Activated CD4-positive, alpha-beta T cell treated with anti-CD3 and anti-CD28 coated beads, Interleukin-2, amount 10 ng/mL, durations not matched to agents 7 days and 5 days (primary cell): ENCODE results near the gene ANKRD37. TPM values are rescaled to one million over a fixed set of nuclear protein-coding genes. Genes with fewer than 3 reads are reported as not detected.

Experiments used
- CTCF ChIA-PET: fragments of 350-600 bp; sonication (Branson Sonifier 250); formaldehyde crosslinking; loops from one replicate; lab custom pipeline; 2021; ENCODE audit warnings: antibody characterized with exemption; lab: Charles Lee
- POLR2A ChIA-PET: fragments of 350-600 bp; sonication (Branson Sonifier 250); formaldehyde crosslinking; loops from one replicate; lab custom pipeline; 2021; ENCODE audit warnings: antibody characterized with exemption; lab: Charles Lee
- DNase-seq: peaks from one replicate; pipeline ENCODE4 v3.0.0-alpha.2; 2020
- H3K27ac Mint-ChIP-seq: one replicate; pipeline ENCODE4 v1.8.0; 2021; ENCODE audit warnings: mild to moderate bottlenecking, moderate library complexity, mixed read lengths
- H3K27me3 Mint-ChIP-seq: one replicate; pipeline ENCODE4 v1.8.0; 2021; ENCODE audit warnings: mixed read lengths
- H3K36me3 Mint-ChIP-seq: one replicate; pipeline ENCODE4 v1.8.0; 2021; ENCODE audit warnings: low read depth, mixed read lengths
- H3K4me1 Mint-ChIP-seq: one replicate; pipeline ENCODE4 v1.8.0; 2021; ENCODE audit warnings: mixed read lengths
- H3K4me3 Mint-ChIP-seq: one replicate; pipeline ENCODE4 v1.8.0; 2021; ENCODE audit warnings: mild to moderate bottlenecking, moderate library complexity, mixed read lengths
- H3K9me3 Mint-ChIP-seq: one replicate; pipeline ENCODE4 v1.8.0; 2021; ENCODE audit warnings: mixed read lengths
- total RNA-seq, 2 experiments: library from RNA; stranded (reverse); gene quantifications; one replicate each; pipeline ENCODE4 v1.2.3, GENCODE V29; 2021

The ANKRD37 gene
- total RNA-seq, 2 experiments from 2014 or later: 12.0 to 12.8 TPM

- no peaks in the 10 kb centered on the region for H3K4me1 Mint-ChIP-seq
- no peak for DNase-seq
- H3K36me3 Mint-ChIP-seq: peaks cover 7% of the 10 kb centered on the region
- ChIA-PET POLR2A (no interaction called here), CTCF (interaction anchor here (0.6 kb wide), 1 partner anchor 49 kb away, joined by 3 read pairs; no protein-coding TSS in a partner anchor)
- H3K27ac Mint-ChIP-seq: peak overlapping the region; percentile 19
- no peaks in the 10 kb centered on the region for H3K27me3 Mint-ChIP-seq
- H3K4me3 Mint-ChIP-seq: no peak overlapping the region
- no peaks in the 10 kb centered on the region for H3K9me3 Mint-ChIP-seq
Measured at GRCh38 chr4:185363251-185363650, 33.4 kb upstream of the ANKRD37 start.

- Mint-ChIP-seq H3K36me3 (peaks cover 2% of the 10 kb centered on the region), H3K27ac (no peak overlapping the region), H3K27me3 (no peaks in the 10 kb centered on the region), H3K9me3 (no peaks in the 10 kb centered on the region), H3K4me3 (no peak overlapping the region), H3K4me1 (no peaks in the 10 kb centered on the region)
- CTCF ChIA-PET: no interaction called here
- no peak for DNase-seq
- POLR2A ChIA-PET: no interaction called here
Measured at GRCh38 chr4:185364886-185365285, 31.8 kb upstream of the ANKRD37 start.

- no peaks in the 10 kb centered on the region for H3K36me3 Mint-ChIP-seq
- no peak overlapping the region for H3K4me3 Mint-ChIP-seq
- POLR2A ChIA-PET: no interaction called here
- no peaks in the 10 kb centered on the region for H3K9me3 Mint-ChIP-seq
- H3K4me1 Mint-ChIP-seq: no peaks in the 10 kb centered on the region
- CTCF ChIA-PET: interaction anchor here (0.6 kb wide), 1 partner anchor 29 kb away, joined by 3 read pairs; no protein-coding TSS in a partner anchor
- H3K27ac Mint-ChIP-seq: no peak overlapping the region
- no peak for DNase-seq
- no peaks in the 10 kb centered on the region for H3K27me3 Mint-ChIP-seq
Measured at GRCh38 chr4:185369731-185370130, 26.9 kb upstream of the ANKRD37 start.

GRCh38 chr4:185370268-185370949 lies 26.2 kb upstream of the ANKRD37 start:
- Mint-ChIP-seq H3K4me1 (no peaks in the 10 kb centered on the region), H3K4me3 (no peak overlapping the region)
- CTCF ChIA-PET: interaction anchor here (0.6 kb wide), 2 partner anchors 29 to 284 kb away, joined by 3 read pairs; no protein-coding TSS in a partner anchor

DNA sequence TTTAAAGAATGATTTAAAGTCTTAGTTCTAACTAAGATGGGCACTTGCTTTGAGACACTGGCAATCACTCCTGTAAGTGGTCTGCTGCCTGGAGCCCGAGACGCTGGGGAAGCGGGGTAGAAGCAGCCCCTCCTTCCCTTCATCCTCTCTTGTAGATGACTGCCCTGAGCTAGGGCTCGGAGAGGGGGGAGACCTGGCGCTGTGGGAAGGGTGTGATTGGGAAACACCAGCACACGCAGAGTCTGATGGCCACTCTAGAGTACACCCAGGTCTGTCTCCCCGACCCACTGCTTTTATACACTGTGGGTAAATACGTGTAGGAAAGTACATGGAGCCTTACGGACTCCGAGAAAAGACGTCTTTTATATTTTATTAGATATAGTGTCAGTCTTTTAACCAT lies 24.9 kb upstream of the ANKRD37 start:
- H3K9me3 Mint-ChIP-seq: no peaks in the 10 kb centered on the region
- H3K27ac Mint-ChIP-seq: no peak overlapping the region

More at GRCh38 chr4:185370268-185370949, 26.2 kb upstream of the ANKRD37 start:
- Mint-ChIP-seq H3K9me3 (no peaks in the 10 kb centered on the region), H3K27me3 (no peaks in the 10 kb centered on the region), H3K36me3 (no peaks in the 10 kb centered on the region), H3K27ac (no peak overlapping the region)
- POLR2A ChIA-PET: no interaction called here
- DNase-seq: no peak

GRCh38 chr4:185374027-185374426 lies 22.6 kb upstream of the ANKRD37 start:
- Mint-ChIP-seq H3K4me1 (no peaks in the 10 kb centered on the region), H3K9me3 (no peaks in the 10 kb centered on the region), H3K27ac (no peak overlapping the region), H3K36me3 (no peaks in the 10 kb centered on the region), H3K27me3 (no peaks in the 10 kb centered on the region), H3K4me3 (no peak overlapping the region)
- DNase-seq: no peak
- POLR2A ChIA-PET: no interaction called here
- CTCF ChIA-PET: interaction anchor here (0.9 kb wide), 1 partner anchor 12 kb away, joined by 3 read pairs; no protein-coding TSS in a partner anchor

More for the DNA sequence above, 24.9 kb upstream of the ANKRD37 start:
- H3K27me3 Mint-ChIP-seq: no peaks in the 10 kb centered on the region
- H3K4me3 Mint-ChIP-seq: no peak overlapping the region
- POLR2A ChIA-PET: no interaction called here
- no peak for DNase-seq
- H3K4me1 Mint-ChIP-seq: no peaks in the 10 kb centered on the region
- CTCF ChIA-PET: no interaction called here
- H3K36me3 Mint-ChIP-seq: no peaks in the 10 kb centered on the region

DNA sequence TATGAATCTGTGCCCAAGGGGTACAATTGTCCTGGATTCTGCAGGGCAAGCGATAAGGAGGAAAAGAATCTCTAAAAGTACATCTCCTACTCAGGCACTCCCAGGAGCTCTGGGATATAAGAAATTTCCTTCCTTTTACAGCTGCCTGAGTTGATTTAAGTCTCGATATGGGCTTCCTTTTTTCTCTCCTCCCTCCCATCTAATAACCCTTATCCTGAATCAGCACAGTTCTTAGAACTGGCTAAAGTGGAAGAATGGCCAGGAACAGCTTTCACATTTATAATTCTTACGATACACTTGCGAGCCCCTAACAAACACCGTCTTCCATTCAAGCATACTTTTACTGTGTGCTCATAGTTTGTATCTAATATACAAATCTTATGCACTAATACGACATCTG lies 22.1 kb upstream of the ANKRD37 start:
- DNase-seq: no peak
- Mint-ChIP-seq H3K27me3 (no peaks in the 10 kb centered on the region), H3K27ac (no peak overlapping the region), H3K4me1 (no peaks in the 10 kb centered on the region), H3K4me3 (no peak overlapping the region), H3K36me3 (no peaks in the 10 kb centered on the region), H3K9me3 (no peaks in the 10 kb centered on the region)
- ChIA-PET CTCF (no interaction called here), POLR2A (no interaction called here)

GRCh38 chr4:185378264-185378663 lies 18.4 kb upstream of the ANKRD37 start:
- Mint-ChIP-seq H3K36me3 (peaks cover 1% of the 10 kb centered on the region), H3K9me3 (peaks cover 9% of the 10 kb centered on the region), H3K27me3 (peaks cover 2% of the 10 kb centered on the region), H3K4me3 (no peak overlapping the region), H3K27ac (no peak overlapping the region), H3K4me1 (no peaks in the 10 kb centered on the region)
- ChIA-PET CTCF (no interaction called here), POLR2A (no interaction called here)
- no peak for DNase-seq

GRCh38 chr4:185379326-185380295 lies 17.0 kb upstream of the ANKRD37 start:
- CTCF ChIA-PET: interaction anchor here (1.0 kb wide), 1 partner anchor 22 kb away, joined by 3 read pairs; no protein-coding TSS in a partner anchor
- peaks cover 9% of the 10 kb centered on the region for H3K9me3 Mint-ChIP-seq
- H3K27me3 Mint-ChIP-seq: peaks cover 4% of the 10 kb centered on the region
- H3K36me3 Mint-ChIP-seq: peaks cover 6% of the 10 kb centered on the region
- no peak overlapping the region for H3K4me3 Mint-ChIP-seq
- no peak for DNase-seq
- POLR2A ChIA-PET: no interaction called here
- no peak overlapping the region for H3K27ac Mint-ChIP-seq
- H3K4me1 Mint-ChIP-seq: peaks cover 8% of the 10 kb centered on the region

DNA sequence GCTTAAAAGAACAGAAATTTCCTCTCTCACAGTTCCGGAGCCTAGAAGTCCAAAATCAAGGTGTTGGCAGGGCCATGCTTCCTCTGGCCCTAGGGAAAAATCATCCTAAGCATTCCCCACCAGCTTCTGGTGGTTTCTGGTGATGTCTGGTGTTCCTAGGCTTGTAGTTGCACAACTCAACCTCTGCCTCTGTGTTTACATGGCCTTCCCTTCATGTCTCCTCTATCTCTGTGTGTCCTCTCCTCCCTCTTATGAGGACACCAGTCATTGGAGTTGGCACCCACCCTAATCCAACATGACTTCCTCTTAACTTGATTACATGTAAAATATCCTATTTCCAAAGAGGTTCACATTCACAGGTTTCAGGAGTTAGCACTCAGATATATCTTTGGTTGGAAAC lies 16.3 kb upstream of the ANKRD37 start:
- POLR2A ChIA-PET: no interaction called here
- Mint-ChIP-seq H3K4me1 (peaks cover 15% of the 10 kb centered on the region), H3K9me3 (peaks cover 9% of the 10 kb centered on the region), H3K27me3 (peaks cover 4% of the 10 kb centered on the region), H3K36me3 (peaks cover 6% of the 10 kb centered on the region), H3K4me3 (no peak overlapping the region), H3K27ac (no peak overlapping the region)
- no peak for DNase-seq
- CTCF ChIA-PET: interaction anchor here (0.6 to 1.0 kb wide), 2 partner anchors 23 to 30 kb away, joined by 3 read pairs; no protein-coding TSS in a partner anchor

DNA sequence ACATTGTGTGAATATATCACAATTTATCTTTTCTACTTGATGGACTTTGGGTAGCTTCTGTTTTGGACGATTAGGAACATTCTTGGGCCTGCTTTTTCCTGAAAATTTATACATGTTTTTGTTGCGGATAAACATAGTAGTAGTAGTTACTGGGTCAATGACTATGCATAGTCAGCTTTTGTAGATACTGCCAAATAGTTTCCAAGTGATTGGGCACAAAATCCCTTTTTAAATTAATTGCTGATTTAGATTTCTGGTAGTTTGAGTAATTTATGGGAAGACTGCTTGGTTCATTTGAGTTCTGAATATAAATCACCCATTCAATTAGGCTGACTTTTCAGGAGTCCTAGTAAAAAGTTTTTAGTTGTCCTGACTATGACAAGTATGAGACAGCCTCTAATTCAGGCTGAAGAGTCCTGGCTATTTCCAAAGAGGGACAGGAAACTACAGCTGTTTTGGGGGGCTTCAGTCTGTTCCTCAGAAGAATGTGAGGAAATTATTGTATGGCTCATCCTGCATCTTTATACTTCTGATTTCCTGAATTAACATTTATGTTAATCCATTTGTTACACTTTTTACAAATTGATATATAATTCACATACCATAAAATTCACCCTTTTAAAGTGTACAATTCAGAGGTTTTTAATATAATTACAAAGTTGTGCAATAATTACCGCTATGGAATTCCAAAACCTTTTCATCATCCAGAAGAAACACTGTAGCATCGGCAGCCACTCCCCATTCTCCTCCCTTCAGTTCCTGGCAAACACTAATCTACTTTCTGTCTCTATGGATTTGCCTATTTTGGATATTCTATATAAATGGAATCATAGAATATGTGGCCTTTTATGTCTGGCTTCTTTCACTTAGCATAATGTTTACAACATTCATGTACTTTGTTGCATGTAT lies 15.1 kb upstream of the ANKRD37 start:
- H3K27ac Mint-ChIP-seq: no peak overlapping the region
- peaks cover 6% of the 10 kb centered on the region for H3K36me3 Mint-ChIP-seq
- ChIA-PET CTCF (no interaction called here), POLR2A (no interaction called here)
- DNase-seq: no peak
- no peak overlapping the region for H3K4me3 Mint-ChIP-seq
- H3K4me1 Mint-ChIP-seq: peaks cover 24% of the 10 kb centered on the region
- peaks cover 9% of the 10 kb centered on the region for H3K9me3 Mint-ChIP-seq
- peaks cover 4% of the 10 kb centered on the region for H3K27me3 Mint-ChIP-seq

GRCh38 chr4:185382754-185383153 lies 13.9 kb upstream of the ANKRD37 start:
- DNase-seq: no peak
- no peak overlapping the region for H3K27ac Mint-ChIP-seq
- H3K4me3 Mint-ChIP-seq: no peak overlapping the region
- peaks cover 6% of the 10 kb centered on the region for H3K36me3 Mint-ChIP-seq
- peaks cover 9% of the 10 kb centered on the region for H3K9me3 Mint-ChIP-seq
- POLR2A ChIA-PET: no interaction called here
- peaks cover 4% of the 10 kb centered on the region for H3K27me3 Mint-ChIP-seq
- peaks cover 24% of the 10 kb centered on the region for H3K4me1 Mint-ChIP-seq
- CTCF ChIA-PET: interaction anchor here (1.8 kb wide), 1 partner anchor 12 kb away, joined by 6 read pairs; no protein-coding TSS in a partner anchor
